NCI-H2227 (cell line): ENCODE results near the gene FRMPD2.
"Not testable (repeated sequence)": the region's sequence is repeated elsewhere in the genome, so short reads cannot be mapped to it uniquely, and the experiment has no call there.

ENCODE experiments used
- DNase-seq: peaks from one replicate; lab custom pipeline; 2025; ENCODE audit not compliant: unreplicated experiment; lab: John Stamatoyannopoulos, UW

FRMPD2 gene

DNA sequence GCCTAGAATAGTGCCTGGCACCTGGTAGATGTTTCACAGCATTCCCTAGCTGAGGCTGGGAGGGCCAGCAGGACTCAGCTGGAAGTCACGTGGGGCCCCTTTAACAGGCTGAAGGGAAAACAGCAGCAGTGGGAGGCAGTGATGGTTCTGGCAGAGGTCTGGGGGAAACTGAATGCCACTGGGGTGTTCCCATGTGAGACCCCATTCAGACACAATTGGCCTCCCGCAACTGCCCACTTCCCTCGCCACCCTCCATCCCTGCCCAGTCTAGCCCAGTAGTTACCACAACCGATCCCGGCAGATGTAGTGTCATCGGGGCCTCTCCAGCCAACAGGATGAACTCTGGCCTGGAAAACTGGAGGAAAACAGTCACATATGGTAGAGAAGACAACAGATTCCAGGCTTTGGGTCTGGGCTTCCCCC, 38.3 kb downstream of the FRMPD2 start:
- DNase-seq = no peak

GRCh38 chr10:48235501-48235900, 39.0 kb downstream of the FRMPD2 start:
- no peak for DNase-seq

- DNase-seq = no peak
These were observed 39.7 kb downstream of the FRMPD2 start for GRCh38 chr10:48234787-48235186.

DNA sequence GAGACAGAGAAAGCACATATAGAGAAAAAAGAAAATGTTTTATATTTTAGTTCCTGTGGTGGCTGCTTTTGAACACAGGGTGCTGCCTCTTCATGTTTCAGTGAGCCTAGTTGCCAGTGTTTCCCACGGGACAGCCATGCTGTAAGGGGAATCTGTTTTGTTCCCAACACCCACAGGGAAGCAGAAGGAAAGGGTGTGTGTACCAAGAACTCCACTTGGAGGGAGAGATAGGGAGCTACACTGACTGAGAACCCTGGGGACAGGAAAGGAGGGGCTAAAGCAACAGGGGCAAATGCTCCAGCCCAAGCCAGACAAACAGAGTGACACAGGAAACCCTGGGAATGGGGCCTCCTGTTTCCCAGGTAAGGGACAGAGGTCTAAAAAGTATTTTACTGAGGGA, 40.2 kb downstream of the FRMPD2 start:
- no peak for DNase-seq

GRCh38 chr10:48233559-48234005, 40.9 kb downstream of the FRMPD2 start:
- DNase-seq = no peak

DNA sequence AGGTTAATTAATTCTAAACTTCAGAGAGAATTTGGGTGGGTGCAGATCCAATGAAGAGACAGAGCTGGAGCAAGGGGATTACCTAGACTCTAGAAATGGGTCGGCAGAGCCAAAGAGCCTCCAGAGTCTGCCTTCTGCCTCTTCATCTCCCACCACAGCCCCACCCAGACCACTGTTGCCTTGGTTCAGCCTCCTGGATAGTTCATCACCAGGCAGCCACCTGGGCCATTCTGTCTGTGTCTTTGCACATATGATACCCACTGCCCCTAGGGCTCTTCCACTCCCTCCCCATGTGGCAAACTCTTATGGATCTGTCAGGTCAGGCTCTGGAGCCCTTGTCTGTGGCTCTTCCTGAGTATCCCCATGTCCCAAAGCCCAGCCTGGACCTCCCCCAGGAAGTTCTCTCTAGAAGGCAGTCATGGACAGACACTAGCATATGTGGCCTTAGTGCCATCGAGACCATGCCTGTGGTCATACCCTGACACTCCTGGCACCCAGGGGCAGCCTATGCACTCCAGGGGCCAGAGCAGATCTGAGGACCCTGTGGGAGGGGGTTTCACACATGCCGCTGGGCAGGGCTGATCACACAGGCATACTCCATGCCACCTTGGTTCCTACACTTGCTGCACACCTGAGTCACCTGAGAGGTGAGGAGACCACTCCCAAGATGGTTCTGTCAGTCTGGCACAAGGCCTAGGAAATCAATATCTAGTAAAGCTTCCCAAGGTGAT, 41.6 kb downstream of the FRMPD2 start:
- DNase-seq = no peak

DNA sequence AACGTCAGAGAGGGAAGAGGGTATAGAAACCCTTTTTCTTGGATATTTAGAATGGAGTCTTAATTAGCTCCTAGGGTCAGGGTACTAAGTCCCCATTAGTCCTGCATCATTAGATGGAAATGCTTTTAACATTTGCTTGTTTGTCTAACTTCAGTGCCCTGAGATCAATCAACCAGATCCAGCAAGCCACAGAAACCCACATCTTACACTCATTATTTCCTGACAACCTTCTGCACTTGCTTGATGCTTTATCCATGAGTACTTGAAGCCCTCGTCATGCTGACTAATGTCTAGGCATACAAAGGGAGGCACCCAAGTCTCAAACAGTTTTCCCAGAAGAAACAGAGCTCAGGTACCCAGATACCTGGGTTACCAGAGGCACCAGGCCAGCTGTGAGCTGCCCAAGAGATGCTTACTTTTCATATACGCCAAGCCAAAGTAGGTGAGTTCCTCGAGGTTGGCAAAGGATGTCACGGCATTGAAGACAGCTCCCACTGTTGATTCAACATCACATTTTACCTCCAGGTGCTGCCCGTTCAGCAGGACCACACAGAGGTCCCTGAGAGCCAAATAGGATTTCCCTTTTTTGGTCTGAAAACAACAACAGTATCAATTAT, 42.7 kb downstream of the FRMPD2 start:
- no peak for DNase-seq

- no peak for DNase-seq
These were observed 43.3 kb downstream of the FRMPD2 start for GRCh38 chr10:48231178-48231577.

- DNase-seq = no peak
These were observed 47.3 kb downstream of the FRMPD2 start for GRCh38 chr10:48227213-48227612.

DNA sequence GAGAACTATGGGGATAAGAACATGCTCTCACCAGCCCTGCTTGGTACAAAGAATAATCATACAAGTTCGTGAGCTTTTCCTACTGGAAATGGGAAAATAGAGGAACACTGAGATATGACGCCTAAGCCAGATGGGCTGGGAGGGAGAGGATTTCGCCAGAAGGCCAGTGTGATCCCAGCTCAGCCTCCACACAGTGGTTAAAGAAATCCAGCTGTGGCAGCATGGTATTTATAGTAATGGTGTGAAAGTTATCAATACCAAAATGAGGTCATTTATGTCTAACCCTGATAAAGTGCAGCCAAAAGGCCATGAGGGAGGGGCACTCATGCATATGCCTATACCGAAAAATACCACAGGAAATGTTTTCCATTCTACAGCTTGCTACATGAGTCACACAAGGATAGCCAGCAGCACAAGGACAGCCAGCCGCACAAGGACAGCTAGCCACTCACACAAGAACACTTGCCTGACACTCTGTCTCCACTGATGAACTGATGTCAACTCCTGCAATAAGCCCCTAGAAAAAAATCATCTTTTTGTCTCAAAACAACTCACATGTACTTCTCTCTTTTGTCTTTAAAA, 49.4 kb downstream of the FRMPD2 start:
- DNase-seq = no peak

DNA sequence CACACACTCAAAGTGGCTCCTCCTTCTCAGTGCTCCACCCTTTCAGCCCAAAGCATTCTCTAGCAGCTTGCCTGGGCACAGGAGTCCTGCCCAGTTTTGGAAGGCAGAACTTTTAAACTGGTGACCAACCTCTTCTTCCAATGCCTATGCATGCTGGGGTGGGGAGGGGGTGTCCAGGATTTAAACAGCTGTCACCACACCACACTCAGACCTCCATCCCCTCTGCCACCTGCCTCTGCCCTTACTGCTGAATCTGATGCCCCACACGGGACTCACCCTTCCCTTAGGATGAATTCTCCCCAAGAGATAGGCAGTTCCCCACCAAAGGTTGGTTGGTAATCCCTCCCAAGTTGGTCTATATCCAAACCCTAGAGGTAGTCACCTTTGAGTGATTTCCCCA, 50.2 kb downstream of the FRMPD2 start:
- no peak for DNase-seq

DNA sequence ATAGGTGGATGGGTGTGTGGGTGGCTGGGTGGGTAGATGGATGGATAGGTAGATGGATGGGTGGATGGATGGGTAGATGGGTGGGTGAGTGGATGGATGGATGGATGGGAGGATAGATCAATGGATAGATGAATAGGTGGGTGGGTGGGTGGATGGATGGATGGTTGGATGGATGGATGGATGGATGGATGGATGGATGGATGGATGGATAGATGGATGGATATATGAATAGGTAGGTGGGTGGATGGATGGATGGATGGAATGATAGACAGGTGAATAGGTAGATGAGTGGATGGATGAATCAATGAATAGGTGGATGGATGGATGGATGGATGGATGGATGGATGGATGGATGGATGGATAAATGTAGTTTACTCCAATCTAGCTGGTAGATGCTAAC, 52.7 kb downstream of the FRMPD2 start:
- no peak for DNase-seq

DNA sequence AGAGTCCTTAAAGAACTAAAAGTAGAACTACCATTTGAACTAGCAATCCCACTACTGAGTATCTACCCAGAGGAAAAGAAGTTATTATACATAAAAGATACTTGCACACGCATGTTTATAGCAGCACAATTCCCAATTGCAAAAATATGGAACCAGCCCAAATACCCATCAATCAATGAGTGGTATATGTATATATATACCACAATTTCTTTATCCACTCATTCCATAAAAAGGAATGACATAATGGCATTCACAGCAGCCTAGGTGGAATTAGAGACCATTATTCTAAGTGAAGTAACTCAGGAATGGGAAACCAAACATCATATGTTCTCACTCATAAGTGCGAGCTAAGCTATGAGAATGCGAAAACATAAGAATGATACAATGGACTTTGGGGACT, 53.5 kb downstream of the FRMPD2 start:
- DNase-seq = not testable (repeated sequence)

DNA sequence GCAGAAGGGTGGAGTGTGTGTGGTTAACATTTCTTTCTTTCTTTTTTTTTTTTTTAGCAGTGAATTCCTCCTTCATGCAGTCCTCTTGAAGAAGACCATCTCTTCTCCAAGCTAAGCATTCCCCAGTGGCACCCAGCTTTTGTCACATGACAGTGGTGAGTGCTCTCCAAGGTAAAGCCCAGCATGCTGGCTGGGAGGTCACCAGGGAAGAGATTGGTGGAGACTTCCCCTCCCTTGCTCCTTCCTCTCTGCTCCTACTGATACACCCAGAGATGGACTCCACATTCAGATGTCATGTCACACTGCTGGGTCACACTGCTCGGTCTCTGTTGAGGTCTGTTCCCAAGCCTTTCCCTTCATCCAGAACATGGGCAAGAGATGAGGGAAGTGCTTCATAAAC, 55.3 kb downstream of the FRMPD2 start:
- no peak for DNase-seq

DNA sequence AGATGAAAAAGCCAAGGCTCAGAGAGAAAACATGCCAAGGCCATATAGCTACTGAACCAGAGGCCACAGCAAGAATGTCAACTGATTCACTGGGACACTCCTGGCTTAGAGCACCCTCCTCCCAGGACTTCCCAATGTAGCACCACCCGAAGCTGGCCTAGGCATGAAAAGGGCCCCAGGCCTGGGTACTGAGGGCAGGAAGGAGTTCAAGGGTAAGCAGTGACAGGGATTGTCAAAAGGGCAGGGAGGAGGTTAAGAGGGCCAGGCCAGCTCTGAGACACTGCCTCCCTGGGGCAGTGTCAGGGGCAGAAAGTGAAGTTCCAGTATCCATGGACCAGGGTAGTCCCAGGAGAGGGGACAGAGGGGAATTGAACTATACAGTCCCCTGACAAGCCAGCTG, 57.8 kb downstream of the FRMPD2 start:
- no peak for DNase-seq

GRCh38 chr10:48216204-48216505, 58.3 kb downstream of the FRMPD2 start:
- DNase-seq = no peak

DNA sequence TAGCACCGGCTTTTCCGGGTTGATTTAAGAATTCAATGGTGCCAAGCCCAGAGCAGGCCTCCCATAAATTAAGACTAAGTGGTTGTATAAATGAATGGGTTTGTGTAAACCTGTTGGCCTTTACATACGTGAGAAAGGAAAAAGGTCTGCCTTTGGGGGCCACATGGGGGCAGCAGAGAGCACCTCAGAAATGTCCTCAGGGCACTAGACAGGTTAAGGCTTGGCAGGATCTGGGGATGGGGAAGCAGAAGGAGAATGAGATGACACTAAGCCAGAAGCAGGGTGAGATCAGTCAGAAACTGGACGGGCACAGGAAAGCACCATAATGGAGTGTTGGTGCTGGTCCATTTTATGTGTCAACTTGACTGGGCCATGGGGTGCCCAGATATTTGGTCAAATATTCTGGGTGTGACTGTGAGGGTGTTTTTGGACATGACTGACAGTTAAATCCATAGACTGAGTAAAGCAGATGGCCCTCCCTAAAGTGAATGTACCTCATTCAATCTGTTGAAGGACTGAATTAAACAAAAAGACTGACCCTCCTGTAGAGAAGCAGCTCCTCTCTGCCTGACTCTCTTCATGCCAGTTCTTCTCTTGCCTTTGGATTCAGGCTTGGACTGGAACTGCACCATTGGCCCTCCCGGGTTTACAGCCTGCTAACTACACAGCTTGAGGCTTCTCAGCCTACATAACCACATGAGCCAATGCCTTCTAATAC, 58.9 kb downstream of the FRMPD2 start:
- peak; percentile 0 for DNase-seq

DNA sequence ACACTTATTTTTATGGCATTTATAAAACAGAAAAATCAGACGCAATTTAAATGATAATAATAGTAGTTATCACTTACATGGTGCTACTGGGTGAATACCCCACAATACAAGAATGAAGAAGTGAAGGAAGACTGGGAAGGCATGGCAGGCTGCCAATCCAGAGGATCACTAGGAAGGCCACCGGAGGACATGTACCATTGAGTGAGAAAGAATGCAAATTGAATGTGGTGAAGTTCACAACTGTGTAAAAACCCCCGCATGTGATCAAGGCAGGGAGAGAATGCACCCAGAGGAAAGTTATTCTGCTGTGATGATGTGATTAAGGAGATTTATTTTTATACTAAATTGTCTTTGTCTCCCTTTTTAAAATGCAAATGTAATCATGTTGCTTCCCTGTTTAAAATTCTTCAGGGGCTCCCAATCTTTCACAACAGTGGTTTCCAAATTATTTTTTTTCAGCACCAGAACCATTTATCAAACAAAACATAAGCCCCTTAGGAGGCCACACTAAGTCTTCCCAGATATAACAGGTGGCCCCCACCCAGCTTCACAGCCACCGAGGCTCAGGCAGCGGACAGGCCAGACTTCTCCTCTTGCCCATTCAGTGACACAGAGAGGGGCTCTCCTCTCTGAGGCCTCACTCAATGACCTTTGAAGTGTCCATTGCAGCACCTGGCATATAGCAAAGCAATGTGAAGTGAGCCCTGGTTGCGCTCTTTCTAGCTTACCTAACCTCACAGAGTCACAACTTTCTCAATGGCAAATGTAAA, 59.6 kb downstream of the FRMPD2 start:
- DNase-seq = no peak

- DNase-seq = no peak
These were observed 61.4 kb downstream of the FRMPD2 start for GRCh38 chr10:48213047-48213446.

DNA sequence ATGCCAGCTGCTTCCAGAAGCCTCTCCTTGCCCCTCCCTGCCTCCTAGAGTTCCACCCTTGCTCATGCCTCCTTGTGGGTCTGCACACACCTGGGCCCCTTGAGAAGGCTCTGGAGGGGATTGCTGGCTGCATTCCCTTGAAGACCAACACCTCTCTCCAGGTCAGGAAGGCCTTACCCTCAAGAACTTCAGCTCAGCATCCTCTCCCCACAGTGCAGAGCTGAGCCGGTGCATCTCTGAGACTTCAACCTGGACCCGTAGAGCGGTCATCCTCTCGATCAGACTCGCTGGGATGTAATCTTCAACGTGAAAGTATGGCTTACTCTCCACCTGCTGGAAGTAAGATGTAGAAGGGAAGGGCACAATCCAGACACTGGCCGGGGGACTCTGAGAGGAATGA, 62.7 kb downstream of the FRMPD2 start:
- no peak for DNase-seq

- DNase-seq = no peak
These were observed 63.5 kb downstream of the FRMPD2 start for GRCh38 chr10:48210966-48211365.
